ENCODE measurements around the gene C19orf12.

GRCh38 chr19:29696565-29696846 lies 18.6 kb downstream of the C19orf12 start:
- TF ChIP-seq GATA2 (IDR thresholded peaks at IDR 0.05; ENCODE audit: low read depth, low read length) (no peak), GATA3 (IDR thresholded peaks at IDR 0.05; ENCODE audit: low read depth, low read length) (no peak)

Data from SH-SY5Y (cell line).